AG10803 (cell line): ENCODE results near the gene ASB1.
A peak's percentile ranks its signal among the peaks of the same experiment; 100 is the strongest.

ENCODE experiments used
- DNase-seq: peaks from one replicate; pipeline ENCODE4 v3.0.0; 2010; ENCODE audit warnings: low read depth
- H3K4me3 ChIP-seq: 2 replicates; pipeline ENCODE4 v1.5.1; 2011; ENCODE audit warnings: mild to moderate bottlenecking, low read length, control low read depth
- TF ChIP-seq, protein P1 (sequence below): conservative IDR thresholded peaks from 2 replicates; pipeline ENCODE4 v1.5.1; 2011; ENCODE audit warnings: mild to moderate bottlenecking, low read length, control low read depth, inconsistent platforms

Gene ASB1

DNA sequence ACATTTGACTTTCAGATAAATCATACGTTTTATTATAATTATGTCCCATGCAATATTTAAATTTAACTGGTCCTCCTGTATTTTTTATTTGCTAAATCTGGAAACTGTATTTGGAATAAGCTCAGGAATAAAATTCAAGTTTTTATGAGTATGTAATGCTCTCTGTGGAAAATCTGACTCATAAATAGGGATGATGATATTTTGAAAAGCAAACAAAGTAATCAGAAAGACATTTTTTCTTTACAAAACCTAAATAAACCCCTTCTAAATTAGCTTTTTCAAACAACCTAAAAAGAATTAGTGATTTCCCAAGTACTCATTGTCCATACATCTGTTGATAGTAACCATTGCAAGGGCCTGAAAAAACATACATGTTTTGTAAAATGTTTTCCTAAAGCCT is 41.1 kb downstream of the ASB1 start:
- TF ChIP-seq, protein P1, sequence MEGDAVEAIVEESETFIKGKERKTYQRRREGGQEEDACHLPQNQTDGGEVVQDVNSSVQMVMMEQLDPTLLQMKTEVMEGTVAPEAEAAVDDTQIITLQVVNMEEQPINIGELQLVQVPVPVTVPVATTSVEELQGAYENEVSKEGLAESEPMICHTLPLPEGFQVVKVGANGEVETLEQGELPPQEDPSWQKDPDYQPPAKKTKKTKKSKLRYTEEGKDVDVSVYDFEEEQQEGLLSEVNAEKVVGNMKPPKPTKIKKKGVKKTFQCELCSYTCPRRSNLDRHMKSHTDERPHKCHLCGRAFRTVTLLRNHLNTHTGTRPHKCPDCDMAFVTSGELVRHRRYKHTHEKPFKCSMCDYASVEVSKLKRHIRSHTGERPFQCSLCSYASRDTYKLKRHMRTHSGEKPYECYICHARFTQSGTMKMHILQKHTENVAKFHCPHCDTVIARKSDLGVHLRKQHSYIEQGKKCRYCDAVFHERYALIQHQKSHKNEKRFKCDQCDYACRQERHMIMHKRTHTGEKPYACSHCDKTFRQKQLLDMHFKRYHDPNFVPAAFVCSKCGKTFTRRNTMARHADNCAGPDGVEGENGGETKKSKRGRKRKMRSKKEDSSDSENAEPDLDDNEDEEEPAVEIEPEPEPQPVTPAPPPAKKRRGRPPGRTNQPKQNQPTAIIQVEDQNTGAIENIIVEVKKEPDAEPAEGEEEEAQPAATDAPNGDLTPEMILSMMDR: no peak
- DNase-seq: no peak
- no peak overlapping the region for H3K4me3 ChIP-seq

DNA sequence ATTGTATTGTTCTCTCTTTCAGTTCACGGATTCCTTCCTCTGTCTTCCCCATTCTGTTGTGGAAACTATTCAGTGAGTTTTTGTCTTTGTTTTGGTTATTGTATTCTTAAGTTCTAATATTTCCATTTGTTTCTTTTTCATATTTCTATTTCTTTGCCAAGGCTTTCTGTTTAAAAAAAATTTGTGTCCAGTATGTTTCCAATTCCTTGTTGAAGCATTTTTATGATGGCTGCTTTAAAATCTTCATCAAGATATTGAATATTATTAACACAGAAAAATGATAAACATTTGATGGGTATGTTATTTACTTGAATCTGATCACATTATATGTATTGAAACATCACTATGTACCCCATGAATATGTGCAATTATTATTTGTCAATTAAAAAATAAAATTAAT is 42.4 kb downstream of the ASB1 start:
- DNase-seq: no peak
- TF ChIP-seq, protein P1: no peak
- no peak overlapping the region for H3K4me3 ChIP-seq

DNA sequence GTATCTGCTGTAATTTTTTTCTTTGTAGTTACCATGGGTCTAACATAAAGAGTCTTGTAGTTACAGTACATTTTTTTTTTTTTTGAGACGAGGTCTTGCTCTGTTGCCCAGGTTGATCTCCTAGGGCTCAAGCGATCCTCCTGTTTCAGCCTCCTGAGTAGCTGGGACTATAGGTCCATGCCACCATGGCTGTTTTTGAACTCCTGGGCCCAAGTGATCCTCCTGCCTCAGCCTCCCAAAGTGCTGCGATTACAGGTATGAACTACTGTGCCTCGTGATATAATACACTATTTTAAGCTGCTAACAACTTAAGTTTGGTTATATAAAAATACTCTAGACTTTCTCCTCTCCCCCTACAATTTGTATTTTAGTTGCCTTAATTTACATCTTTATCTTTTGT is 46.3 kb downstream of the ASB1 start:
- TF ChIP-seq, protein P1: no peak
- no peak for DNase-seq
- H3K4me3 ChIP-seq: no peak overlapping the region

DNA sequence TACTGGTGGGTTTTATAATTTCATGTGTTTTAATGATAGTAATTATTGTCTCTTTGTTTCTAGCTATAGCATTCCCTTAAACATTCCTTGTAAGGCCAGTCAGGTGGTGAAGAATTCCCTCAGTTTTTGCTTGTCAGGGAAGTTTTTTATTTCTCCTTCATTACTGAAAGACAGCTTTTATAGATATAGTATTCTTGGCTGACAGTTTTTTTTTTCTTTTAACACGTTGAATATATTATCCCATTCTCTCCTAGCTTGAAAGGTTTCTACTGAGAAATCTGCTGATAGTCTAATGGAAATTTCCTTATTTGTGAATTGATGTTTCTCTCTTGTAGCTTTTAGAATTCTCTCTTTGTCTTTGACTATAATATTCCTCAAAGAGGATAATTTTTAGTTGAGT is 46.8 kb downstream of the ASB1 start:
- H3K4me3 ChIP-seq: no peak overlapping the region
- TF ChIP-seq, protein P1: no peak
- no peak for DNase-seq

DNA sequence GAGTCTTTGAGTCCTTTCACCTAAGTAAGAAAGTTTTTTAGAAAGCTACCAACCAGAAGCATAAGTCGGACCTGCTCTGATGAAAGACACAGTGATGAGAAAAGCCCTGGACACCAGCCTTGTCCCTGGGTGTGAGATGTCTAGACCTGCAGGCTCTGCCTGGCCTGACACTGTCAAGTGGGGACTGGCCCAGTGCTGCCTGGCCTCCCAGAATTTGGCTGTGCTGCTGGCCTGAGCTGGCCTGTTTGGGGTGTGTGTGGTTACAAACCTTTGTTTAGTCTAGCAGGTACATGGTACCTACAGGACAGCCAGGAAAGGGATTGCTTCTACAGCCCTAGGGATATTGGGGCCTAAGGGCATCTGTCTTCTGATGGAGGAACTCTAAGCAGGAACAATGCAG is 48.3 kb downstream of the ASB1 start:
- TF ChIP-seq, protein P1: no peak
- no peak for DNase-seq
- no peak overlapping the region for H3K4me3 ChIP-seq

DNA sequence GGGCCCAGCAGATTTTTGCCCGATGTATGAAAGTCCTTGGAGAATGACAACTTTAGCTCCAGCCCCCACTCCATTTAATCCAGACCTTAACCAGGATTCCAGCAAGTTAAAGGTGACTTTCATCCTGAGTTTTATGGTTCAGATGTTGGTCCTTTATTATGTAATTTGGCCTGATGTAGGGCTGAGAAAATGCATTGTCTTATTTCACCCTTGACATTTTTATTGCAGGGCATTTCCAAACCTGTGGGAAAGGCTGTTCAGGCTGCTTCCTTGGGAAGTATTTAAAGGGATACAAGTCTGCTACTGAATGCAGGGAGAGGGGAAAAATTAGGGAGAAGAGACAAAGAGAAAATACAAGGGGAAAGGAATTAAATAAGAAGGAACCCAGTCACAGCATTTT is 48.8 kb downstream of the ASB1 start:
- peak; percentile 20 for DNase-seq
- no peak overlapping the region for H3K4me3 ChIP-seq
- TF ChIP-seq, protein P1: no peak

DNA sequence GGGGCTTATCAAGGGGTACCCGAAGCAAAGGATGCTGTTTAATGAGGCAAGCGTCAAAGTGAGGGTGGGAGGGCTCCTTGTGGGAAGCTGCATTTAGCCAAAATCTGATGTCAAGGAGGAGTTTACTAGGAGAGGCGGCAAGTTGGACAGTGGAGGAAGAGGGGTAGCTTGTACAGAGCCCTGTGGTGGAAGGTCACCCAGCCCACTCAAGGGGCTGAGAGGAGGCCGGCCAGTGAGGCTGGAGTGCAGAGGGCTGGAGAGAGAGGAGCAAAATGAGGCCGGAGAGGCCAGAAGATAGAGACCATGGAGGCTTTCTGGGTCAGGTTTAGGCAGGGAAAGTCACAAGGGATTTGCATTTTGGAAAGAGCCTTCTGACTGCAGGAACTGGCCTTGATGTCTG is 49.5 kb downstream of the ASB1 start:
- no peak for DNase-seq
- H3K4me3 ChIP-seq: no peak overlapping the region
- TF ChIP-seq, protein P1: no peak
